OCI-LY7 (cell line): ENCODE results near the gene BUD23. TPM values are rescaled to one million over a fixed set of nuclear protein-coding genes. Genes with fewer than 3 reads are reported as not detected.
A peak's percentile ranks its signal among the peaks of the same experiment; 100 is the strongest.

Experiments
- BruUV-seq: library from RNA; stranded (reverse); fragments of 400-500 nt; replicated peaks from 2 replicates; lab custom pipeline; 2021; lab: Mats Ljungman, UMichigan
- CTCF ChIA-PET: fragments of 300-600 bp; sonication (Branson Sonifier 250); formaldehyde crosslinking; loops from one replicate; lab custom pipeline; 2022; ENCODE audit warnings: antibody characterized with exemption; ENCODE audit not compliant: unreplicated experiment; lab: Charles Lee
- POLR2A ChIA-PET: fragments of 300-600 bp; sonication (Branson Sonifier 250); formaldehyde crosslinking; loops from one replicate; lab custom pipeline; 2022; ENCODE audit warnings: antibody characterized with exemption; lab: Charles Lee
- DNase-seq: peaks from one replicate; pipeline ENCODE4 v3.0.0-alpha.2; 2015; ENCODE audit warnings: low spot score
- H2AFZ ChIP-seq: fragments of 200-600 bp; sonication (generic), shearing (Covaris generic); 2 replicates; pipeline ENCODE4 v1.6.1; 2014; ENCODE audit warnings: mild to moderate bottlenecking, antibody characterized with exemption, low read length, moderate library complexity
- H3K27ac ChIP-seq: fragments of 200-600 bp; sonication (generic); 2 replicates; pipeline ENCODE4 v1.5.1; 2014; ENCODE audit warnings: mixed run types, low read depth, mild to moderate bottlenecking, moderate library complexity, low read length, inconsistent platforms; ENCODE audit not compliant: poor library complexity, severe bottlenecking
- H3K36me3 ChIP-seq: fragments of 200-600 bp; sonication (generic); 2 replicates; pipeline ENCODE4 v1.6.1; 2014; ENCODE audit warnings: mild to moderate bottlenecking, antibody characterized with exemption, low read length, moderate library complexity, mixed read lengths; ENCODE audit not compliant: insufficient read depth
- H3K4me1 ChIP-seq: fragments of 200-600 bp; sonication (generic); 2 replicates; pipeline ENCODE4 v1.5.1; 2014; ENCODE audit warnings: mild to moderate bottlenecking, low read length; ENCODE audit not compliant: insufficient read depth, poor library complexity, severe bottlenecking
- H3K4me2 ChIP-seq: fragments of 200-600 bp; sonication (generic); 2 replicates; pipeline ENCODE4 v1.6.1; 2014; ENCODE audit warnings: mild to moderate bottlenecking, low read length
- H3K4me3 ChIP-seq: fragments of 200-600 bp; sonication (generic); 2 replicates; pipeline ENCODE4 v1.5.1; 2014; ENCODE audit warnings: mild to moderate bottlenecking, low read depth, low read length; ENCODE audit not compliant: poor library complexity, severe bottlenecking
- H3K79me2 ChIP-seq: fragments of 200-600 bp; sonication (generic); 2 replicates; pipeline ENCODE4 v1.6.1; 2016; ENCODE audit warnings: low read depth, mild to moderate bottlenecking, low read length, moderate library complexity, mixed read lengths; ENCODE audit not compliant: insufficient read depth
- H3K9me2 ChIP-seq: fragments of 200-600 bp; sonication (generic); 2 replicates; pipeline ENCODE4 v1.6.1; 2016; ENCODE audit warnings: mild to moderate bottlenecking, low read length, mixed read lengths; ENCODE audit not compliant: insufficient read depth
- H3K9me3 ChIP-seq: fragments of 200-600 bp; sonication (generic); 2 replicates; pipeline ENCODE4 v1.6.1; 2014; ENCODE audit warnings: mild to moderate bottlenecking, mixed run types, low read length, mixed read lengths
- H4K20me1 ChIP-seq: fragments of 200-600 bp; sonication (generic); 2 replicates; pipeline ENCODE4 v1.6.1; 2014; ENCODE audit warnings: mild to moderate bottlenecking, antibody characterized with exemption, low read length, moderate library complexity, mixed read lengths; ENCODE audit not compliant: insufficient read depth
- EZH2phosphoT487 ChIP-seq: fragments of 200-600 bp; sonication (generic); IDR thresholded peaks from 2 replicates; pipeline ENCODE4 v1.6.1; 2018; ENCODE audit warnings: low read depth, borderline replicate concordance, mild to moderate bottlenecking, mixed run types, antibody characterized with exemption, low read length, moderate library complexity, mixed read lengths
- intact Hi-C: fragments of 100-400 bp; cut with micrococcal nuclease; formaldehyde crosslinking; loops from one replicate; pipeline ENCODE4 v1.10.0; 2022; ENCODE audit not compliant: unreplicated experiment
- total RNA-seq, 2 experiments: library from RNA; depleted of rRNA in 1 of 2; stranded (reverse); fragments of >200 nt in 1 of 2; shearing (Covaris generic) in 1 of 2; gene quantifications; 2 replicates each; pipeline ENCODE4 v1.2.3, GENCODE V29; 2014 to 2022
- TF ChIP-seq, protein P1 (sequence below): fragments of 200-600 bp; sonication (generic); conservative IDR thresholded peaks from 2 replicates; pipeline ENCODE4 v1.5.1; 2014; ENCODE audit warnings: mild to moderate bottlenecking, antibody characterized with exemption, low read length, moderate library complexity, mixed read lengths

Gene BUD23
- total RNA-seq, 2 experiments from 2014 or later, result 58.1 to 91.1 TPM

DNA sequence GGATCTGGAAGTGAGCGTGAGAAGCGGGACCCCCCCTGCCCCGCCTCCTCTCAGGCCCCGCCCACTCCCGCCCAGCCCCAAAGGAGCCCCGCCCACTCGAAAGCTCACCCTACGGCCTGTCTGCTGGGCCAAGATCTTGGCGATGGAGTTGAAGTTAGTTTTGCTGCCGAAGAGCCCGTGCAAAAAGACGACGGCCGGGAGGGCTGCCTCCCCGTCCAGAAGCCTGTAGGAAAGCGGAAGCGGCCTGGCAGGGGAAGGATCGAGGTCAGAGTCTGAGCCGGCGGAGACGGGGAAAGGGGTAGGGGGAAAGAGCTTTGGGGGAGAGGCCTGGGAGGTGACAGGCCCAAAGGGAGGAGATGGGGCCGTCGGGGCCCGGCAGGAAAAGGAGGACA is 54.8 kb downstream of the BUD23 start:
- peak overlapping the region; percentile 91 for H3K4me3 ChIP-seq
- no peaks in the 10 kb centered on the region for H3K9me2 ChIP-seq
- ChIA-PET POLR2A (interaction anchor here (0.6 to 1.2 kb wide), 5 partner anchors 35 to 298 kb away, joined by 3 to 4 read pairs (median 3); partner anchors contain the start of gene TBL2), CTCF (interaction anchor here (0.5 to 1.2 kb wide), 7 partner anchors 10 to 479 kb away, joined by 3 to 13 read pairs (median 6); no protein-coding TSS in a partner anchor)
- peak; percentile 78 for DNase-seq
- H4K20me1 ChIP-seq, result peaks cover 5% of the 10 kb centered on the region; the same call in 1 of the 2 replicates
- no TSS peak for BruUV-seq
- H3K4me2 ChIP-seq, result peak overlapping the region; percentile 94
- TF ChIP-seq, protein P1, sequence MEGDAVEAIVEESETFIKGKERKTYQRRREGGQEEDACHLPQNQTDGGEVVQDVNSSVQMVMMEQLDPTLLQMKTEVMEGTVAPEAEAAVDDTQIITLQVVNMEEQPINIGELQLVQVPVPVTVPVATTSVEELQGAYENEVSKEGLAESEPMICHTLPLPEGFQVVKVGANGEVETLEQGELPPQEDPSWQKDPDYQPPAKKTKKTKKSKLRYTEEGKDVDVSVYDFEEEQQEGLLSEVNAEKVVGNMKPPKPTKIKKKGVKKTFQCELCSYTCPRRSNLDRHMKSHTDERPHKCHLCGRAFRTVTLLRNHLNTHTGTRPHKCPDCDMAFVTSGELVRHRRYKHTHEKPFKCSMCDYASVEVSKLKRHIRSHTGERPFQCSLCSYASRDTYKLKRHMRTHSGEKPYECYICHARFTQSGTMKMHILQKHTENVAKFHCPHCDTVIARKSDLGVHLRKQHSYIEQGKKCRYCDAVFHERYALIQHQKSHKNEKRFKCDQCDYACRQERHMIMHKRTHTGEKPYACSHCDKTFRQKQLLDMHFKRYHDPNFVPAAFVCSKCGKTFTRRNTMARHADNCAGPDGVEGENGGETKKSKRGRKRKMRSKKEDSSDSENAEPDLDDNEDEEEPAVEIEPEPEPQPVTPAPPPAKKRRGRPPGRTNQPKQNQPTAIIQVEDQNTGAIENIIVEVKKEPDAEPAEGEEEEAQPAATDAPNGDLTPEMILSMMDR, result no peak
- TF ChIP-seq EZH2phosphoT487, result no peak
- H3K9me3 ChIP-seq, result no peaks in the 10 kb centered on the region
- peaks cover 4% of the 10 kb centered on the region; the same call in 1 of the 2 replicates for H3K79me2 ChIP-seq
- H3K4me1 ChIP-seq, result peaks cover 44% of the 10 kb centered on the region
- intact Hi-C loops, result loop anchor here (5.0 to 10.0 kb wide), 2 partner anchors 104 to 213 kb away; partner anchors contain the start of genes BAZ1B and METTL27
- H3K27ac ChIP-seq, result peak overlapping the region; percentile 78
- peak overlapping the region; percentile 38; the same call in 1 of the 2 replicates for H2AFZ ChIP-seq
- H3K36me3 ChIP-seq, result peaks cover 20% of the 10 kb centered on the region

DNA sequence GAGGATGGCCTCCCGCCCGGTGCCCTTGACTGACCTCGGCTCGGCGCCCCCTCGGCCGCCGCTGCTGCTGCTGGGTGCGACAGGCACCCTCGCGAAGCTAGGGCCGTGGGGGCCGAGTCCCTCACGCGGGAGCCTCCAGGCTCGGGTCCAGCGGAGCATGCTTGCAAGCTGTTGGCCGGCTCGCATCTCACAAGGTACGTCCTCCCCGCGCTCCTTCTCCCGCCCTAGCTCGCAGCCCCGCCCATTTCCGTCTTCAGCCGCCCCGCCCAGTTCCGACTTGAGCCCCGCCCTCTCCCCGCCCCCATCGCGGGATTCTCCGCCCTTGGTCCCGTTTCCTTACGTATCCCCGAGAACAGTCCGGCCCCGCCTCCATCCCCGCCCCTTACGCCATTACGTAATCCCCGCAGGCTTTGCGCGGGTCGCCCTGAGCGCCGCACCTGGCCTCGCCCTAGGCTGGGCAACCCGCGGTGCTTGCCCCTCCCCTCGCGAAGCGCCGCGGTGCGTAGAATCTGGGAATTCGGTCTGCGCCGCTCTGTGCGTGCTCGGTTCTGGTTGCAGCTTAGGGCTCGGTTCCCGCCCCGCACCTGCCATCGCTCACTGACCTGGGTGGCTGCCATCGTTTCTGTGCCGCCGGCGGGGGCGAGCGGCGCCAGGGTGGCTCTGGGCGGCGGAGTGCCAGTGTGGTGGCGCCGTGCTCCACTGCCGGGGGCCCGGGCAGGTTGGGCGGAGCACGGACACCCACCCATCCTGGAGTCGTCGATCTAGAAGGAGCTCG is 55.4 kb downstream of the BUD23 start, which contains the start of gene ABHD11:
TSS of gene ABHD11 (minus strand) at position 191 of the 775 bp plus-strand sequence. CDS start at position 159, 32 bp downstream.
- Histone ChIP-seq H3K79me2 (peaks cover 4% of the 10 kb centered on the region; the same call in 1 of the 2 replicates), H3K27ac (peak within 1 kb of the TSS; percentile 78), H4K20me1 (peaks cover 5% of the 10 kb centered on the region; the same call in 1 of the 2 replicates), H3K9me3 (no peaks in the 10 kb centered on the region), H2AFZ (peak within 1 kb of the TSS; percentile 78), H3K4me2 (peak within 1 kb of the TSS; percentile 94), H3K9me2 (no peaks in the 10 kb centered on the region), H3K4me1 (peaks cover 49% of the 10 kb centered on the region), H3K4me3 (peak within 1 kb of the TSS; percentile 91), H3K36me3 (peaks cover 20% of the 10 kb centered on the region)
- peak; percentile 93 for DNase-seq
- ChIA-PET CTCF (interaction anchor here (0.5 to 1.2 kb wide), 9 partner anchors 10 to 478 kb away, joined by 3 to 13 read pairs (median 5); partner anchors contain the start of gene METTL27), POLR2A (interaction anchor here (0.6 to 1.2 kb wide), 7 partner anchors 34 to 838 kb away, joined by 3 to 4 read pairs (median 3); partner anchors contain the start of gene TBL2)
- no TSS peak for BruUV-seq
- TF ChIP-seq EZH2phosphoT487, result no peak
- TF ChIP-seq, protein P1, result peak; percentile 41; the same call in 1 of the 2 replicates
- intact Hi-C loops, result loop anchor here (5.0 to 10.0 kb wide), 2 partner anchors 104 to 214 kb away; partner anchors contain the start of genes BAZ1B and METTL27
